Measurements from ENCODE around the gene GRID1.

The GRID1 gene

GRCh38 chr10:86025509-86025908 lies 341.1 kb downstream of the GRID1 start:
- H3K4me3 ChIP-seq (ENCODE audit: low read depth, low read length): no peak overlapping the region

- H3K4me3 ChIP-seq (ENCODE audit: low read depth, low read length): no peak overlapping the region
Observed at GRCh38 chr10:86024281-86025041, 342.1 kb downstream of the GRID1 start.

GRCh38 chr10:86023931-86024280 lies 342.7 kb downstream of the GRID1 start:
- H3K4me3 ChIP-seq (ENCODE audit: low read depth, low read length): no peak overlapping the region

DNA sequence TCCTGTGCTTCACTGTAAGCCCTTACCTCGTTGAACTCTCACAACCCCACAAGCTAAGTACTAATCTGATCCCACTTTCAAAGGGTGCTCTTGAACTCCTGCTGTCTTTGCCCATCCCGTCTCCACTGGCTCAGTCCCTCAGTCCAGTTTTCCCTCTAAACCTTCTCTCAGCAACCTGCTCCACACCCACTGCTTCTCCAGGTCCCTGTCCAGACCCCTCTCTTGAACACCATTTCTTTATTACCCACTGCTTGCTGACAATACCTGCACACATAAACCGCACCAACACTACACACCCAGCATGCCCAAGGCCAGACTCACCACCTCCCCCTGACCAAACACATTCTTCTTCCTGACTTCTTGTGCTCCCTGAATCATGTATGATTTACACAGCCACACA lies 343.3 kb downstream of the GRID1 start:
- H3K4me3 ChIP-seq (ENCODE audit: low read depth, low read length): no peak overlapping the region

DNA sequence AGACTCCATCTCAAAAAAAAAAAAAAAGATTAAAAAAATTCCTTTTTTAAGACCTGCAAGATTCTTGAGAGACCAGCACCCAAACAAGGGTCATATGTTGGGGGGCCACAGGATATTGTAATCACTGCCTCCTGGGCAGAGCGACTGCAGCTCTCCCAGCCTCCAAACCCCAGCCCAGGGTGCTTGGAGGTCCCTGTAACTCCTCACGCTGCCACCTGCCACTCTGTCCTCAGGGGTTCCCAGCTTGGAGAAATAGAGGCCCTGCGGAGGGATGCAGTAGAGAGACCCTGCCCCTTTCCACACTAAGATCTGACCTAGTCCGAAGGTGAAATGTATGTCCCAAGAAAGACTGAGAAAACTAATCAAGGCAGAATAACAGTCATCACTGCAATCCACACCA lies 343.7 kb downstream of the GRID1 start:
- H3K4me3 ChIP-seq (ENCODE audit: low read depth, low read length): no peak overlapping the region

GRCh38 chr10:86020134-86020533 lies 346.5 kb downstream of the GRID1 start:
- no peak overlapping the region for H3K4me3 ChIP-seq (ENCODE audit: low read depth, low read length)

GRCh38 chr10:86019141-86019540 lies 347.5 kb downstream of the GRID1 start:
- H3K4me3 ChIP-seq (ENCODE audit: low read depth, low read length): no peak overlapping the region

- H3K4me3 ChIP-seq (ENCODE audit: low read depth, low read length): no peak overlapping the region
Observed at GRCh38 chr10:86018735-86019058, 347.9 kb downstream of the GRID1 start.

DNA sequence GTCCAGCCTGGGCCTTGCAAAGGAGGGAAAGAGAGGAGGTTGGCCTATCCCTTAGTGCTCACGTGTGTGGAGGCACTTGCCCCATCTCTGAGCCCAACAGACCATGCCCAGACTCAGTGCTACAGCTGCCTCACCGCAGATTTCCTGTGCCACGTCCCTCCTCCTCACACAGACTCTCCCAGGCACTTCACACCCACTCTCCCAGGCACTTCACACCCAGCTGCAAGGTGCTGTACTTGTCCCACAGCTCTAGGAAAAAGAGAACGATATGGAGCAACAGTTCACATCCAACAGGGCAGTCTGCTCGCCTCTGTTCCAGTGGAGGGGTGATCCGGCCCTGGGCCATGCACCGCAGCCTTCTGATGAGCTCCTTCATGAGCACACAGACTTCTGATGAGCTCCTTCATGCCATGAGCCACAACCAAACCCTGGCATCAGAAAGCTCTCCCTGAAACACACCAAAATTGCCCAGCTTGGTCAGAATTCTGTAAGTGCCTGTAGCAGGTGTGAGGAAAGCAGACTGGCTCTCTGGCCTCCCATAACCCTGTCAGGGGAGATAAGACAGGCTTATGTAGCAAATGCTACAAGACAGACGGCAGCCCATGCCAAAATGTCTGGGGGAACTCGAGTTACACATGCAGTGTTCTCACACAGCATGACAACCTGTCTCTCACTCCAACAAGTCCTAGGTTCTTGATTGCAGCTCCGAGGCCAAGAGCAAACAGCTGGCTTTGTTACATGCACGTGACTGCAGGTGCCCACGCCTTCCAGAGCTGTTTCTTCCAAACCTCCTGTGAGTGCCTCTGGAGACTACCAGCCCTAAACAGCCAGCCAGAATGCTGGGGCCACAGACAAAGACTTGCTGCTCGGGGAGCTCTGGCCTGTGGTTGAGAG lies 348.5 kb downstream of the GRID1 start:
- H3K4me3 ChIP-seq (ENCODE audit: low read depth, low read length): no peak overlapping the region

- no peak overlapping the region for H3K4me3 ChIP-seq (ENCODE audit: low read depth, low read length)
Observed at GRCh38 chr10:86013568-86013967, 353.0 kb downstream of the GRID1 start.

- no peak overlapping the region for H3K4me3 ChIP-seq (ENCODE audit: low read depth, low read length)
Observed at GRCh38 chr10:86007171-86007570, 359.4 kb downstream of the GRID1 start.

GRCh38 chr10:86004337-86004736 lies 362.3 kb downstream of the GRID1 start:
- no peak overlapping the region for H3K4me3 ChIP-seq (ENCODE audit: low read depth, low read length)

- H3K4me3 ChIP-seq (ENCODE audit: low read depth, low read length): no peak overlapping the region
Observed at GRCh38 chr10:86003201-86003621, 363.4 kb downstream of the GRID1 start.

GRCh38 chr10:86001521-86001920 lies 365.1 kb downstream of the GRID1 start:
- no peak overlapping the region for H3K4me3 ChIP-seq (ENCODE audit: low read depth, low read length)

DNA sequence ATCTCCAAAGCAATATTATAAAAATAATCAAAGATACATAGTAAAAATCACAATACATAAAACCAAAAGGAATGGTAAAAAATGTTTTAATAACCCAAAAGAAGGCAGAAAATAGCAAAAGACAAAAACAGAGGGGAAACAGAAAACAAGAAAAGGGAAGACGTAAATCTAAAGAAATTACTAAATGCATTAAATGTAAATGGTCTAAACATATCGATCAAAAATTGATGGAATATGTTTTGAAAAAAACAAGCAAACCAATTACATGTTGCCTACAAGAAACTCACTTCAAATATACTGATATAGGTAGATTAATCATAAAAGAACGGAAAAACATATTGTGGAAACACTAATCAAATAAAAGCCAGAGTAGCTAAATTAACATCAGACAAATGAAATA lies 369.1 kb downstream of the GRID1 start:
- no peak overlapping the region for H3K4me3 ChIP-seq (ENCODE audit: low read depth, low read length)

GRCh38 chr10:85995791-85996190 lies 370.8 kb downstream of the GRID1 start:
- no peak overlapping the region for H3K4me3 ChIP-seq (ENCODE audit: low read depth, low read length)

DNA sequence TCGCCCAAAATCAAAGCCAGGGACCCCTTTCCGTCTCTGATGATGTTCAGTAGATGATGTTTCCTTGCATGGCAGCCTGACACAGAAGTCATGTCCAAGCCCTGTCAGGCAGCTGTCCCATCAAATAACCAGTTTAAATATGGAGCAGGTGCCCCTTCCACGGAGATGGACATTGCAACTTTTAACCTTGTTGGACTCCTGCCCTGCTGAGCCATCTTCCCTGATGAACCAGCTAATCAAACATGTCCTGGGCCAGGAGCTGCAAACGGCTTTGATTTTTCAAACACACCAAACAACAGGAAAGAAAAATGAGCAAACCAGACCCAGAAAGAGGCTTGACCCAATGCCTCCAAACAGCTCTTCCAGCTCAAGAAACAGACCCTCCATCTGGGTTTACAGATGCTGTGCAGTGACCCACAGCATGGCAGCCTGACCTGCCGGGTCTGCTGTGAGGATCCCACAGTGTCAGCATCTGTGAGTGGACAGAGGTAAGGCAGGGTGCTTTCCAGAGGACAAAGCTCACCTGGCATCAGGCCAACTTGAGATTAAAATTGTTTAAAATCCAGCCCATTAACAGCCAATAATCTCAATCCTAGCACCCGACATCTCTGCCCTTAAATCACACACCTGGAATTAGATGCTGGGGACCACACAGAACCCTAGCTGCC lies 372.6 kb downstream of the GRID1 start:
- no peak overlapping the region for H3K4me3 ChIP-seq (ENCODE audit: low read depth, low read length)

- no peak overlapping the region for H3K4me3 ChIP-seq (ENCODE audit: low read depth, low read length)
Observed at GRCh38 chr10:85993140-85993539, 373.5 kb downstream of the GRID1 start.

GRCh38 chr10:85992324-85992723 lies 374.3 kb downstream of the GRID1 start:
- H3K4me3 ChIP-seq (ENCODE audit: low read depth, low read length): no peak overlapping the region

- no peak overlapping the region for H3K4me3 ChIP-seq (ENCODE audit: low read depth, low read length)
Observed at GRCh38 chr10:85986777-85987176, 379.8 kb downstream of the GRID1 start.

DNA sequence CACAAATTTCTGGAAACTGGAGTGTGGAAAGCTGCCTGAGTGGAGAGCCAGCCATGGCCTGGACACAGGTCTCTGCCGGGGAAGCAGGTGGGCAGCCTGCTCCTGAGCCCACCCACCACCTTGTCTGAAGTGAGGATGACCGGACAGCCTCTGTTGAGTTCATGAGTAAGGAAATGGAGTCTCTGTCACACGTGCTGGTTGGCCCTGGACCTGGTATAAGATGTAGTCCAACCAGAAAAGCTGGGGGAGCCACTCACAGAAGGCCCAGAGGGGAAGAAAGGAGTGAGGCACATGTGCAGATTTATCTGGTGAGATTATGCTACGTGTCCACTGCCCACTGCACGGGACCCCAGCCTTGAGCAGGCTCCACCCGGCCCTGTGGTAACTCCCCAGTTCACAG lies 383.5 kb downstream of the GRID1 start:
- no peak overlapping the region for H3K4me3 ChIP-seq (ENCODE audit: low read depth, low read length)

GRCh38 chr10:85979598-85979997 lies 387.0 kb downstream of the GRID1 start:
- no peak overlapping the region for H3K4me3 ChIP-seq (ENCODE audit: low read depth, low read length)
